ENCODE results near the gene RASA1.
A peak's percentile ranks its signal among the peaks of the same experiment; 100 is the strongest.

Gene RASA1

GRCh38 chr5:87392170-87392569, 124.5 kb downstream of the RASA1 start:
- CTCF ChIA-PET: interaction anchor here (0.7 kb wide), 1 partner anchor 435 kb away, joined by 3 read pairs; no protein-coding TSS in a partner anchor
- peaks cover 68% of the 10 kb centered on the region for H3K36me3 Mint-ChIP-seq
- no peak for DNase-seq

DNA sequence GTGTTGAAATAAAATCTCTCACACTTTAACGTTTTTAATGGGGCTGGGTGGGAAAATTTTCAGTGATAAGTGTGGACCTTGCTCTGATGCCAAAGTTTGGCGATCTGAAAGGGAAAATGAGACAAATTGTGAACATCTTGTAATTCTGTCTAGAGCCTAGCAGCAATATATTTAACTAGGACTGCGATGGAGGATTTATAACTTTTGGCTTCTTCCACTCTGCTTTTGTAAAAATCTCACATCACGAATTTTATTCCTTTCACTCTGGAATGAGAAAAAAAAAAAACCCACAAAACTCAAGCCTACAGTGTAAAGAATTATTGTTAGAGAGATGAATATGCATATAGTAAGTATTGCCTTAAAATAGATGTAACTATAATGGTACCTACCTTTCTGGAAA, 125.1 kb downstream of the RASA1 start:
- DNase-seq: no peak
- no peaks in the 10 kb centered on the region for H3K27me3 Mint-ChIP-seq
- peaks cover 7% of the 10 kb centered on the region for H3K4me1 Mint-ChIP-seq
- CTCF ChIA-PET: interaction anchor here (0.7 kb wide), 1 partner anchor 434 kb away, joined by 3 read pairs; no protein-coding TSS in a partner anchor
- H3K36me3 Mint-ChIP-seq: peaks cover 68% of the 10 kb centered on the region
- H3K4me3 Mint-ChIP-seq: no peak overlapping the region
- H3K9me3 Mint-ChIP-seq: no peaks in the 10 kb centered on the region
- H3K27ac Mint-ChIP-seq: no peak overlapping the region

More at GRCh38 chr5:87392170-87392569, 124.5 kb downstream of the RASA1 start:
- Mint-ChIP-seq H3K9me3 (no peaks in the 10 kb centered on the region), H3K27me3 (no peaks in the 10 kb centered on the region), H3K4me3 (no peak overlapping the region), H3K27ac (no peak overlapping the region), H3K4me1 (peaks cover 7% of the 10 kb centered on the region)

GRCh38 chr5:87393331-87393730, 125.6 kb downstream of the RASA1 start:
- no peak for DNase-seq
- Mint-ChIP-seq H3K9me3 (no peaks in the 10 kb centered on the region), H3K4me3 (no peak overlapping the region), H3K27ac (no peak overlapping the region), H3K27me3 (no peaks in the 10 kb centered on the region), H3K36me3 (peaks cover 69% of the 10 kb centered on the region), H3K4me1 (peaks cover 7% of the 10 kb centered on the region)
- CTCF ChIA-PET: no interaction called here

DNA sequence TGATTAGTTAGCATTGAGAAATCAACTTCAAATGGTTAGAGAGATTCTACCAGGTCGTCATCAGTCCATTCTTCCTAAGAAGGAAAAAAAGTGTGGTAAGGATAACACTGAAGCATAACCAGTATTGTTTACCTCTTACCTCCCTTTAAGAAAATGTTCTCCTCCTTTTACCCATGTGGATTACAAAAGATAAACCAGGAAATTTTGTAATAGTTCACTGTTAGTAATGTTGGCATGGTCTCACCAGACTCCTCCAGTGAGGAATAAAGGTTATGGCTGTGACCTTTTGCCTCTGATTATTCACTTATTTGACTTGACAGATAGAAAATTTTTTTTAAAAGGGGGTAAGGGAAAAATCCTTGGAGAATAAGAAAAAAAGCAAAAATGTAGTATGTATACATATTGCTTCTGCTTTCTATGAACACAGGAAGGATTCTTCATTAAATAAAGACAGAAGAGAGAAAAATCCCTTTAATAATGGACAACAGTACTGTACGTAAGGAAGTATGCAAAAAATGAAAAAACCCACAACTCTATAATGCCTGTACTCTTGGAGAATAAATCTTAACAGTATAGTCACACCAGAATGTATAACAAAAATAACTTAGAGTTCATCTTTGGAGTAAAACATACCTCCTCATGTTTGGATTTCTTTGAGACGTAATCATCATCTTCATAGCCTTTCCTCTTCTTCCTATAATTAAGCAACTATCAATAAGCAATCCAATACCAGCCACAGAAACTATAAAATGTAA, 126.9 kb downstream of the RASA1 start:
- no peaks in the 10 kb centered on the region for H3K27me3 Mint-ChIP-seq
- H3K4me3 Mint-ChIP-seq: no peak overlapping the region
- H3K36me3 Mint-ChIP-seq: peaks cover 72% of the 10 kb centered on the region
- H3K27ac Mint-ChIP-seq: no peak overlapping the region
- CTCF ChIA-PET: no interaction called here
- no peak for DNase-seq
- no peaks in the 10 kb centered on the region for H3K9me3 Mint-ChIP-seq
- peaks cover 11% of the 10 kb centered on the region for H3K4me1 Mint-ChIP-seq

DNA sequence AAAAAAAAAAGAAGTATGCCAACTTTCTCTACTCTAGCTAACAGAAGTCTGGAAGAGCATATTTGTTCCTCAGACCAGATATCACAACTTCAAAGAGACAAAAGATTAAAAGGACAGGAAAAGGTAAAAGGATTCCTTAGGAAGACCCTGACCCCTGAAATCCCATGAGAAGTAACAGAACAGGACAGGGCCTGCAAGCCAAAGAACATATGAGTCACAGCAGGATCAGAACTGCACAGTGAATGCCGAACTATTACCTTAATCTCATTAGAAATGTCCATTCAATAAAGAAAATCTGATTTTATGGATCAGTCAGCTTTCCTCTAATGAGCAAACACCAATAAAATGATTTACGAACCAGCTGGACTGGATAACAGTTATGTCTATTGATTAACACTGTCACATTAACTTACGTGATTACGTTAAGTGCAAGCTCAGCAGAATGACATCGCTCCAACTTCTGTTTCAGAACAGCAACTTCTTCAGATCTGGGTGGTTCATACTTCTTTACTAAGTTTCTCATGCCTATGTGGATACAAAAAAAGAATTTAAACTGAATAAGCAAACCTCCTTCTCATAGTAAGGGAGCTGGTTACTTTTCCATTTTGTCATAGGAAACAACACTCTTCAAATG, 131.4 kb downstream of the RASA1 start:
- Mint-ChIP-seq H3K36me3 (peaks cover 51% of the 10 kb centered on the region), H3K9me3 (no peaks in the 10 kb centered on the region), H3K27ac (peak overlapping the region; percentile 24)

GRCh38 chr5:87399720-87400119, 132.0 kb downstream of the RASA1 start:
- DNase-seq: no peak
- Mint-ChIP-seq H3K36me3 (peaks cover 52% of the 10 kb centered on the region), H3K4me1 (peaks cover 20% of the 10 kb centered on the region), H3K27ac (no peak overlapping the region), H3K27me3 (no peaks in the 10 kb centered on the region), H3K9me3 (no peaks in the 10 kb centered on the region), H3K4me3 (no peak overlapping the region)
- CTCF ChIA-PET: interaction anchor here (0.7 to 2.5 kb wide), 22 partner anchors 9 to 519 kb away, joined by 3 to 15 read pairs (median 4); partner anchors contain the start of genes CCNH and RASA1

More for the DNA sequence above, 131.4 kb downstream of the RASA1 start:
- H3K4me3 Mint-ChIP-seq: no peak overlapping the region
- DNase-seq: no peak
- H3K4me1 Mint-ChIP-seq: peaks cover 20% of the 10 kb centered on the region
- no peaks in the 10 kb centered on the region for H3K27me3 Mint-ChIP-seq
- CTCF ChIA-PET: interaction anchor here (0.7 to 2.5 kb wide), 8 partner anchors 12 to 519 kb away, joined by 3 to 15 read pairs (median 4); partner anchors contain the start of gene CCNH

DNA sequence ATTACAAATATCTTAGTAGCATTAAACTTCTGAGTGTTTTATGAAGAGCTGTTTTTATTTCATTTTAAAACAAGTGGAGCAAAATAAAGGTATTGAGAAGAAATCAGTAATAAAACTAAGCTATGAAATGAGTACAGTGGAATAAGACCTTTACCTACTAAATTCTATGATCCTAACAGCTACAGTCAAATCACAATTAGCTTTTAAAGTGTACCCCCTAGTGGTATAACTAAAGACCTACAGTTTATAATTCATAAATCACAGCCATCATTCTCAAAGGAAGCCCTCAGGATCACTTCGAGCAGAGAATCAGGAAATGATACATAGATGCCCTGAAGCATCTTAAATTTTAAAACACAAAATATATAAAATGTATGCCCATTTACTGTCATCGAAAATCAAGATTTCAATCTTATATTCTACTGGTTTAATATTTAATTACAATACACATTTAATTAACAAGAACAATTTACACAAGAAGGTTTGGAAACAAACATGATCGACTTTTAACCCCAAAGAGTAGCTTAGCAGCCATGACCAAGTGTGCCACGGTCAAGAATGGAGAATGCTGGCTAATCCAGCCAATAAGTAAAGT, 132.7 kb downstream of the RASA1 start:
- Mint-ChIP-seq H3K4me1 (peaks cover 22% of the 10 kb centered on the region), H3K27ac (no peak overlapping the region), H3K4me3 (no peak overlapping the region), H3K27me3 (no peaks in the 10 kb centered on the region), H3K36me3 (peaks cover 46% of the 10 kb centered on the region), H3K9me3 (no peaks in the 10 kb centered on the region)
- DNase-seq: no peak
- CTCF ChIA-PET: interaction anchor here (0.7 to 2.5 kb wide), 22 partner anchors 8 to 1290 kb away, joined by 3 to 15 read pairs (median 4); partner anchors contain the start of genes CCNH and RASA1

GRCh38 chr5:87401626-87402025, 133.9 kb downstream of the RASA1 start:
- Mint-ChIP-seq H3K36me3 (peaks cover 52% of the 10 kb centered on the region), H3K4me1 (peaks cover 29% of the 10 kb centered on the region), H3K27me3 (no peaks in the 10 kb centered on the region), H3K4me3 (no peak overlapping the region), H3K27ac (no peak overlapping the region), H3K9me3 (no peaks in the 10 kb centered on the region)
- DNase-seq: no peak
- CTCF ChIA-PET: no interaction called here

DNA sequence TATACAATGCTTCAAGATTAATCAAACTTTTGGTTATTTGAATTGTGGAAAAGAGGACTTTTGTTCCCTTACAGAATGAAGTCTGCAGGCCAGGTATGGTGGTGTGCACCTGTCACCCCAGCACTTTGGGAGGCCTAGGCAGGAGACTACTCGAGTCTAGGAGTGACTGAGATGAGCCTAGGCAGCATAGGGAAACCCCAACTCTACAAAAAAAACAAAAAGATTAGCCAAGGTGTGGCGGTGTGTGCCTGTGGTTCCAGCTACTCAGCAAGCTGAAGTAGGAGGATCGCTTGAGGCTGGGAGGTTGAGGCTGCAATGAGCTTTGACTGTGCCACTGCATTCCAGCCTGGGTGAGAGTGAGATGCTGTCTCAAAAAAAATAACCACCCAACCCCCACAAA, 135.7 kb downstream of the RASA1 start:
- Mint-ChIP-seq H3K4me1 (peaks cover 33% of the 10 kb centered on the region), H3K27ac (no peak overlapping the region), H3K4me3 (no peak overlapping the region), H3K9me3 (no peaks in the 10 kb centered on the region), H3K27me3 (no peaks in the 10 kb centered on the region), H3K36me3 (peaks cover 56% of the 10 kb centered on the region)
- DNase-seq: no peak
- CTCF ChIA-PET: no interaction called here

DNA sequence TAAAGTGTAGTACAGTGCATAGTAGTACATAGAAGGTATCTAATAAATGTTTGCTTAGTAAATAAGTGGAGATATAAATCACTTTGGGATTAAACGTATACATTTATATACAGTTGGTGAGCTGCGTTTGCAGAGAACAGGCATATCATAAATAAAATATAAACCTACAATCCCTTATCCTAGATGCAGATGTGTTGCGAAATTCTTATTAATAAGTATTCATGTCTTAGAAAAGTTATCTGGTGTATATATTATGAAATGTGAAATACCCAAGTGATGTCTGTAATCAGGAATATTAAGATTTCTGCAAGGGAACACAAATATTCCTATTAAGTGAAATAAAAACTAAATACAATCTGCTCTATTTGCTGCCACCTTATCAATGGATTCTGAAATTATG, 136.2 kb downstream of the RASA1 start:
- Mint-ChIP-seq H3K4me3 (no peak overlapping the region), H3K9me3 (no peaks in the 10 kb centered on the region), H3K4me1 (peaks cover 38% of the 10 kb centered on the region), H3K27me3 (no peaks in the 10 kb centered on the region), H3K36me3 (peaks cover 57% of the 10 kb centered on the region), H3K27ac (no peak overlapping the region)
- no peak for DNase-seq
- CTCF ChIA-PET: no interaction called here

GRCh38 chr5:87404359-87404758, 136.7 kb downstream of the RASA1 start:
- peaks cover 40% of the 10 kb centered on the region for H3K4me1 Mint-ChIP-seq
- no peaks in the 10 kb centered on the region for H3K27me3 Mint-ChIP-seq
- H3K27ac Mint-ChIP-seq: no peak overlapping the region
- no peaks in the 10 kb centered on the region for H3K9me3 Mint-ChIP-seq
- no peak for DNase-seq
- CTCF ChIA-PET: no interaction called here
- no peak overlapping the region for H3K4me3 Mint-ChIP-seq
- peaks cover 59% of the 10 kb centered on the region for H3K36me3 Mint-ChIP-seq

DNA sequence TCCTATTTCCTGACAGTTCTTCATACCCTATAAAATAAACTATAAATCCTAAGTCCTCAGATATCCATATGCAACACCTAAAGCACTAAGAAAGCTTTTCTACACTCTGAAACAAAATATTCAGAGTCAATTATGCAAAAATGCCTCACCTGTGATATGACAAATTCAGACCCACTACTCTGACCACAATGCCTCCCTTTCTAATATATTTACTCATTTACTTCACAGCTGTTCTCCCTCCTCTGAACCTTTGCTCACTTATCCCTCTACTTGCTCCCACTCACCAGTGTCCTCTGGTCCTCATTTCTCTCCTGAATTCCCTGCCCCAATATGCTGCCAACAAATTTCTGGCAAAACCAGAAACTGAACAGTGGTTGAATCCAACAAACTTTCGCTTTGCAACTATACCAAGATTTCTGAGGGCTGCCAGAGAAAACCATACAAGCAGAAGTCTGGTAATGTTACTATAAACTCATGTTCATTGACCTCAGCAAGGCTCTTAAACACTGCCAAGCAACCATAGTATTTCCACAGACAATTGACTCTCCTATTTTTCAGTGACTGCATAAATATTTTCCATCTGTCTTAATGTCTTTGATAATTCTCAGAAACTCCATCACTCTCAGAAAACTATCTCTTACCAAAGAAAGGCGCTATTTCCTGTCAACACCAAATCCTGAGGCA, 137.9 kb downstream of the RASA1 start:
- Mint-ChIP-seq H3K36me3 (peaks cover 58% of the 10 kb centered on the region), H3K4me1 (peaks cover 36% of the 10 kb centered on the region), H3K9me3 (no peaks in the 10 kb centered on the region), H3K4me3 (no peak overlapping the region), H3K27me3 (no peaks in the 10 kb centered on the region), H3K27ac (peak overlapping the region; percentile 2)
- CTCF ChIA-PET: interaction anchor here (1.2 kb wide), 1 partner anchor 25 kb away, joined by 4 read pairs; no protein-coding TSS in a partner anchor
- no peak for DNase-seq

DNA sequence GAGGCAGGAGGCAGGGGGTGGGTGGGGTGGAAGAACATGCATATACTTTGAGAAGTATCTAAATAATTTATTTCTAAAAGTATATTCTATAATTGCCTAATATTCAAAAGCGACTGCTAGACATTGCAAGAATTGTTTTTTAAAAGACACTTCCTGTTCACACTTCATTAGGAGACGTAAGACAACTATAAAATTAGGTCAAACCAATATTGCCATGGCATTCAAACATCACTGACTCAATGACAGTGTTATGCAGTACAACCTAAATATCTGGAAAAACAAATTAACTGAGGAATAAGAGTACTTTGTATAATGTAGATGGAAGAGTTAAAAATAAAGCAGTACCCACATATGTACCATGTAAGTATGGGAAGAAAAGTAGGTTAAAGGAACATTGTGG, 140.5 kb downstream of the RASA1 start:
- DNase-seq: no peak
- CTCF ChIA-PET: interaction anchor here (0.9 kb wide), 1 partner anchor 8 kb away, joined by 3 read pairs; no protein-coding TSS in a partner anchor
- peaks cover 54% of the 10 kb centered on the region for H3K4me1 Mint-ChIP-seq
- no peaks in the 10 kb centered on the region for H3K9me3 Mint-ChIP-seq
- no peak overlapping the region for H3K4me3 Mint-ChIP-seq
- H3K27me3 Mint-ChIP-seq: peaks cover 4% of the 10 kb centered on the region
- H3K27ac Mint-ChIP-seq: no peak overlapping the region
- H3K36me3 Mint-ChIP-seq: peaks cover 60% of the 10 kb centered on the region

GRCh38 chr5:87410931-87411330, 143.2 kb downstream of the RASA1 start:
- Mint-ChIP-seq H3K36me3 (peaks cover 44% of the 10 kb centered on the region), H3K4me1 (peaks cover 48% of the 10 kb centered on the region), H3K4me3 (peak overlapping the region; percentile 67), H3K9me3 (no peaks in the 10 kb centered on the region), H3K27ac (peak overlapping the region; percentile 57), H3K27me3 (peaks cover 4% of the 10 kb centered on the region)
- CTCF ChIA-PET: interaction anchor here (1.3 to 3.2 kb wide), 3 partner anchors 11 to 31 kb away, joined by 3 to 15 read pairs (median 3); no protein-coding TSS in a partner anchor
- DNase-seq: no peak
